GM19240 (cell line): Measurements from ENCODE around the gene RREB1.

ENCODE experiments used
- DNase-seq: peaks from one replicate; pipeline ENCODE4 v3.0.0; 2011; ENCODE audit warnings: low spot score; ENCODE audit not compliant: insufficient read length

RREB1 gene

GRCh38 chr6:7216941-7217621, 109.3 kb downstream of the RREB1 start:
- DNase-seq: no peak

- DNase-seq: no peak
Observed at GRCh38 chr6:7218406-7218988, 110.7 kb downstream of the RREB1 start.

- DNase-seq: no peak
Observed at GRCh38 chr6:7219310-7219709, 111.5 kb downstream of the RREB1 start.

- no peak for DNase-seq
Observed at GRCh38 chr6:7222197-7222596, 114.4 kb downstream of the RREB1 start.

- no peak for DNase-seq
Observed at GRCh38 chr6:7224731-7225130, 117.0 kb downstream of the RREB1 start.

- DNase-seq: no peak
Observed at GRCh38 chr6:7228662-7229375, 121.1 kb downstream of the RREB1 start.

GRCh38 chr6:7229376-7230326, 121.9 kb downstream of the RREB1 start:
- no peak for DNase-seq

- DNase-seq: no peak
Observed at GRCh38 chr6:7230327-7230691, 122.5 kb downstream of the RREB1 start.

- DNase-seq: no peak
Observed at GRCh38 chr6:7230956-7231713, 123.4 kb downstream of the RREB1 start.

- DNase-seq: no peak
Observed at GRCh38 chr6:7232351-7232750, 124.6 kb downstream of the RREB1 start.

GRCh38 chr6:7234547-7234946, 126.8 kb downstream of the RREB1 start:
- no peak for DNase-seq

GRCh38 chr6:7235712-7236305, 128.0 kb downstream of the RREB1 start:
- DNase-seq: no peak

GRCh38 chr6:7236306-7237209, 128.8 kb downstream of the RREB1 start:
- peak; percentile 34 for DNase-seq

GRCh38 chr6:7237653-7238188, 130.0 kb downstream of the RREB1 start:
- no peak for DNase-seq

GRCh38 chr6:7238526-7238899, 130.8 kb downstream of the RREB1 start:
- no peak for DNase-seq

GRCh38 chr6:7238900-7239589, 131.3 kb downstream of the RREB1 start:
- DNase-seq: peak; percentile 57

GRCh38 chr6:7239590-7239948, 131.8 kb downstream of the RREB1 start:
- DNase-seq: no peak

- DNase-seq: no peak
Observed at GRCh38 chr6:7240351-7240750, 132.6 kb downstream of the RREB1 start.

GRCh38 chr6:7241160-7241559, 133.4 kb downstream of the RREB1 start:
- no peak for DNase-seq
